ENCODE results near the gene PCSK1N.

PCSK1N gene

GRCh38 chrX:48839686-48840085 is 4.3 kb upstream of the PCSK1N start:
- no CpG with 5 or more reads among the region's 10 CpGs for WGBS (ENCODE audit: insufficient coverage, insufficient read length)
- H3K9me3 ChIP-seq (ENCODE audit: control insufficient read depth, insufficient read depth, low read length), result no peaks in the 10 kb centered on the region

GRCh38 chrX:48834383-48834709 is 1.1 kb downstream of the PCSK1N start:
- no CpG with 5 or more reads among the region's 7 CpGs for WGBS (ENCODE audit: insufficient coverage, insufficient read length)
- Histone ChIP-seq H3K9me3 (ENCODE audit: control insufficient read depth, insufficient read depth, low read length) (no peaks in the 10 kb centered on the region), H3K36me3 (ENCODE audit: control insufficient read depth, insufficient read depth, low read length) (no peaks in the 10 kb centered on the region), H3K4me1 (ENCODE audit: control insufficient read depth, insufficient read depth, low read length) (peaks cover 1% of the 10 kb centered on the region; the same call in 1 of the 2 replicates), H3K27me3 (ENCODE audit: control insufficient read depth, insufficient read depth, low read length) (peaks cover 19% of the 10 kb centered on the region), H3K27ac (ENCODE audit: low read length) (no peak overlapping the region), H3K4me3 (ENCODE audit: low read length) (no peak overlapping the region)
- DNase-seq (ENCODE audit: low read depth, low spot score), result no peak

More at GRCh38 chrX:48839686-48840085, 4.3 kb upstream of the PCSK1N start:
- Histone ChIP-seq H3K27me3 (ENCODE audit: control insufficient read depth, insufficient read depth, low read length) (peaks cover 3% of the 10 kb centered on the region; the same call in 1 of the 2 replicates), H3K4me3 (ENCODE audit: low read length) (no peak overlapping the region), H3K4me1 (ENCODE audit: control insufficient read depth, insufficient read depth, low read length) (no peaks in the 10 kb centered on the region), H3K27ac (ENCODE audit: low read length) (no peak overlapping the region), H3K36me3 (ENCODE audit: control insufficient read depth, insufficient read depth, low read length) (no peaks in the 10 kb centered on the region)
- DNase-seq (ENCODE audit: low read depth, low spot score), result no peak

GRCh38 chrX:48833542-48834138 is 1.8 kb downstream of the PCSK1N start:
- no CpG with 5 or more reads among the region's 9 CpGs for WGBS (ENCODE audit: insufficient coverage, insufficient read length)
- Histone ChIP-seq H3K36me3 (ENCODE audit: control insufficient read depth, insufficient read depth, low read length) (no peaks in the 10 kb centered on the region), H3K27ac (ENCODE audit: low read length) (no peak overlapping the region), H3K4me1 (ENCODE audit: control insufficient read depth, insufficient read depth, low read length) (peaks cover 1% of the 10 kb centered on the region; the same call in 1 of the 2 replicates), H3K9me3 (ENCODE audit: control insufficient read depth, insufficient read depth, low read length) (no peaks in the 10 kb centered on the region), H3K27me3 (ENCODE audit: control insufficient read depth, insufficient read depth, low read length) (peaks cover 19% of the 10 kb centered on the region), H3K4me3 (ENCODE audit: low read length) (no peak overlapping the region)
- DNase-seq (ENCODE audit: low read depth, low spot score), result no peak

GRCh38 chrX:48831909-48832291 is 3.5 kb downstream of the PCSK1N start:
- peaks cover 1% of the 10 kb centered on the region; the same call in 1 of the 2 replicates for H3K4me1 ChIP-seq (ENCODE audit: control insufficient read depth, insufficient read depth, low read length)
- no peaks in the 10 kb centered on the region for H3K9me3 ChIP-seq (ENCODE audit: control insufficient read depth, insufficient read depth, low read length)
- WGBS (ENCODE audit: insufficient coverage, insufficient read length), result no CpG with 5 or more reads among the region's 57 CpGs
- no peak for DNase-seq (ENCODE audit: low read depth, low spot score)
- H3K27ac ChIP-seq (ENCODE audit: low read length), result no peak overlapping the region
- peaks cover 19% of the 10 kb centered on the region for H3K27me3 ChIP-seq (ENCODE audit: control insufficient read depth, insufficient read depth, low read length)
- H3K36me3 ChIP-seq (ENCODE audit: control insufficient read depth, insufficient read depth, low read length), result no peaks in the 10 kb centered on the region
- peak overlapping the region; percentile 44; the same call in 1 of the 2 replicates for H3K4me3 ChIP-seq (ENCODE audit: low read length)

- no CpG with 5 or more reads among the region's 58 CpGs for WGBS (ENCODE audit: insufficient coverage, insufficient read length)
- peaks cover 1% of the 10 kb centered on the region; the same call in 1 of the 2 replicates for H3K4me1 ChIP-seq (ENCODE audit: control insufficient read depth, insufficient read depth, low read length)
- no peak for DNase-seq (ENCODE audit: low read depth, low spot score)
- no peaks in the 10 kb centered on the region; the same call in 1 of the 2 replicates for H3K36me3 ChIP-seq (ENCODE audit: control insufficient read depth, insufficient read depth, low read length)
- H3K27me3 ChIP-seq (ENCODE audit: control insufficient read depth, insufficient read depth, low read length), result peaks cover 19% of the 10 kb centered on the region
- no peak overlapping the region for H3K27ac ChIP-seq (ENCODE audit: low read length)
- no peaks in the 10 kb centered on the region for H3K9me3 ChIP-seq (ENCODE audit: control insufficient read depth, insufficient read depth, low read length)
- peak overlapping the region; percentile 44; the same call in 1 of the 2 replicates for H3K4me3 ChIP-seq (ENCODE audit: low read length)
Observed at GRCh38 chrX:48831136-48831908, 4.1 kb downstream of the PCSK1N start.

GRCh38 chrX:48829016-48829735 is 6.2 kb downstream of the PCSK1N start:
- no peak for DNase-seq (ENCODE audit: low read depth, low spot score)
- Histone ChIP-seq H3K4me1 (ENCODE audit: control insufficient read depth, insufficient read depth, low read length) (peaks cover 1% of the 10 kb centered on the region; the same call in 1 of the 2 replicates), H3K36me3 (ENCODE audit: control insufficient read depth, insufficient read depth, low read length) (peaks cover under 1% of the 10 kb centered on the region; the same call in 1 of the 2 replicates), H3K27me3 (ENCODE audit: control insufficient read depth, insufficient read depth, low read length) (peaks cover 11% of the 10 kb centered on the region), H3K27ac (ENCODE audit: low read length) (no peak overlapping the region), H3K9me3 (ENCODE audit: control insufficient read depth, insufficient read depth, low read length) (no peaks in the 10 kb centered on the region), H3K4me3 (ENCODE audit: low read length) (no peak overlapping the region)
- WGBS (ENCODE audit: insufficient coverage, insufficient read length), result no CpG with 5 or more reads among the region's 24 CpGs

GRCh38 chrX:48827654-48827968 is 7.8 kb downstream of the PCSK1N start:
- WGBS (ENCODE audit: insufficient coverage, insufficient read length), result no CpG with 5 or more reads among the region's 4 CpGs
- peaks cover 4% of the 10 kb centered on the region; the same call in 1 of the 2 replicates for H3K27me3 ChIP-seq (ENCODE audit: control insufficient read depth, insufficient read depth, low read length)

GRCh38 chrX:48826876-48827653 is 8.3 kb downstream of the PCSK1N start:
- Histone ChIP-seq H3K4me3 (ENCODE audit: low read length) (no peak overlapping the region; the same call in 1 of the 2 replicates), H3K27ac (ENCODE audit: low read length) (no peak overlapping the region), H3K36me3 (ENCODE audit: control insufficient read depth, insufficient read depth, low read length) (peaks cover 6% of the 10 kb centered on the region; the same call in 1 of the 2 replicates), H3K4me1 (ENCODE audit: control insufficient read depth, insufficient read depth, low read length) (peaks cover 1% of the 10 kb centered on the region; the same call in 1 of the 2 replicates), H3K27me3 (ENCODE audit: control insufficient read depth, insufficient read depth, low read length) (peaks cover 4% of the 10 kb centered on the region; the same call in 1 of the 2 replicates), H3K9me3 (ENCODE audit: control insufficient read depth, insufficient read depth, low read length) (no peaks in the 10 kb centered on the region)
- no CpG with 5 or more reads among the region's 73 CpGs for WGBS (ENCODE audit: insufficient coverage, insufficient read length)
- DNase-seq (ENCODE audit: low read depth, low spot score), result no peak

More at GRCh38 chrX:48827654-48827968, 7.8 kb downstream of the PCSK1N start:
- Histone ChIP-seq H3K36me3 (ENCODE audit: control insufficient read depth, insufficient read depth, low read length) (peaks cover 6% of the 10 kb centered on the region; the same call in 1 of the 2 replicates), H3K9me3 (ENCODE audit: control insufficient read depth, insufficient read depth, low read length) (no peaks in the 10 kb centered on the region), H3K4me3 (ENCODE audit: low read length) (no peak overlapping the region; the same call in 1 of the 2 replicates), H3K4me1 (ENCODE audit: control insufficient read depth, insufficient read depth, low read length) (peaks cover 1% of the 10 kb centered on the region; the same call in 1 of the 2 replicates), H3K27ac (ENCODE audit: low read length) (no peak overlapping the region)
- DNase-seq (ENCODE audit: low read depth, low spot score), result no peak

GRCh38 chrX:48826135-48826875 is 9.1 kb downstream of the PCSK1N start, which contains the start of gene ERAS:
Gene ERAS, plus strand, starts transcription at chrX:48826513. Its CDS starts 2,611 bp downstream, at chrX:48829124.
- peaks cover 6% of the 10 kb centered on the region; the same call in 1 of the 2 replicates for H3K36me3 ChIP-seq (ENCODE audit: control insufficient read depth, insufficient read depth, low read length)
- no CpG with 5 or more reads among the region's 67 CpGs for WGBS (ENCODE audit: insufficient coverage, insufficient read length)
- no peak within 1 kb of the TSS for H3K27ac ChIP-seq (ENCODE audit: low read length)
- H3K27me3 ChIP-seq (ENCODE audit: control insufficient read depth, insufficient read depth, low read length), result peaks cover under 1% of the 10 kb centered on the region; the same call in 1 of the 2 replicates
- DNase-seq (ENCODE audit: low read depth, low spot score), result no peak
- H3K4me3 ChIP-seq (ENCODE audit: low read length), result no peak within 1 kb of the TSS
- H3K9me3 ChIP-seq (ENCODE audit: control insufficient read depth, insufficient read depth, low read length), result no peaks in the 10 kb centered on the region
- H3K4me1 ChIP-seq (ENCODE audit: control insufficient read depth, insufficient read depth, low read length), result no peaks in the 10 kb centered on the region
